ENCODE data around the gene GCN1. TPM values are rescaled to one million over a fixed set of nuclear protein-coding genes. Genes with fewer than 3 reads are reported as not detected.

Gene GCN1
- total RNA-seq, 6 donors from 2014 or later: 48.1 to 140 (median 69.6) TPM

DNA sequence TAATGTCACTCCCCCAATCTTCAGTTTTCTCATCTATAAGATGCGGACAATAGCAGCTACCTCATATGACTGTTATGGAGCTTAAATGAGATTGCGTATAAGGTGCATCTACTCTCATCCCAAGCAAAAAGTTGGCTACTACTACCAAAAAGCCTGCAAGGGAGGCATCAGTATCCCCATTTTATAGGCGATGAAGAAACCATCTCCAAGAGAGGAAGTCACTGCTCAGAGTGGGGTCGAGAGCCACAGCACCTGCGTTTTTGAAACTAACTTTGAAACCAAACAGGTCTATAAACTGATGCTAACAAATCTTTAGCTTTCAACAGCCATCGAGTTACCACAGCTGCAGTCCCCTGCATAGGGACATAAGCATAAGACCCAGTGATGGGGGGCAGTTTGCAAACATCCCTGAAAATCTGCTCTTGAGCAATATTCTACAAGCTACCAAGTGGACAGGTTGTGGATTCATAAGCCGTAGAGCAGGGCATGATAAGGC lies 3.5 kb downstream of the GCN1 start:
- TF ChIP-seq POLR2AphosphoS5 (IDR thresholded peaks at IDR 0.05) (no peak), EP300 (IDR thresholded peaks at IDR 0.05) (no peak), POLR2A (IDR thresholded peaks at IDR 0.05) (no peak)
- TF ChIP-seq, protein P1, sequence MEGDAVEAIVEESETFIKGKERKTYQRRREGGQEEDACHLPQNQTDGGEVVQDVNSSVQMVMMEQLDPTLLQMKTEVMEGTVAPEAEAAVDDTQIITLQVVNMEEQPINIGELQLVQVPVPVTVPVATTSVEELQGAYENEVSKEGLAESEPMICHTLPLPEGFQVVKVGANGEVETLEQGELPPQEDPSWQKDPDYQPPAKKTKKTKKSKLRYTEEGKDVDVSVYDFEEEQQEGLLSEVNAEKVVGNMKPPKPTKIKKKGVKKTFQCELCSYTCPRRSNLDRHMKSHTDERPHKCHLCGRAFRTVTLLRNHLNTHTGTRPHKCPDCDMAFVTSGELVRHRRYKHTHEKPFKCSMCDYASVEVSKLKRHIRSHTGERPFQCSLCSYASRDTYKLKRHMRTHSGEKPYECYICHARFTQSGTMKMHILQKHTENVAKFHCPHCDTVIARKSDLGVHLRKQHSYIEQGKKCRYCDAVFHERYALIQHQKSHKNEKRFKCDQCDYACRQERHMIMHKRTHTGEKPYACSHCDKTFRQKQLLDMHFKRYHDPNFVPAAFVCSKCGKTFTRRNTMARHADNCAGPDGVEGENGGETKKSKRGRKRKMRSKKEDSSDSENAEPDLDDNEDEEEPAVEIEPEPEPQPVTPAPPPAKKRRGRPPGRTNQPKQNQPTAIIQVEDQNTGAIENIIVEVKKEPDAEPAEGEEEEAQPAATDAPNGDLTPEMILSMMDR (IDR thresholded peaks at IDR 0.05): no peak
- ATAC-seq (ENCODE audit: low FRiP score in 2 of 2): no peak
- peaks cover 11 to 53% (median 29%) of the 10 kb centered on the region in 4 donors for H3K36me3 ChIP-seq

DNA sequence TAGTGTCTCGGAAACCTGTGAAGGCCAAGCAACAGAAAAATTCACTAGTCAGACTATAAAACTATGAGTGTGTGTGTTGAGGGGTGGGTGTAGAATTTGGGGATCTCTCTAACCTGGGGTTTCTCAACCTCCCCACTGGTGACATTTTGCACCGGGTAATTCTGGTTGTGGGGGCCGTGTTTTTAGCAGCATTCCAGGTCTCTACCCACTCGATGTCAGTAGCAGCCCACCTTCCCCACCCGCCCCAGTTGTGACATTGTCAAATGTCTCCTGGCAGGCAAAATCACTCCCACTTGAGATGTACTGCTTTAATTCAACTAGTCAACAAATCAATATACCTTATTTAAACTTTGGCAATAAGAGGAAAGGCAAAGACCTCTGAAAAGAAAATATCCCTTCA lies 4.1 kb downstream of the GCN1 start:
- no peak for ATAC-seq (ENCODE audit: low FRiP score in 2 of 2)
- no peak overlapping the region for H3K27ac ChIP-seq
- no peak for DNase-seq
- WGBS, 2 donors: 87 to 92% methylated on average over 5 of the region's 5 CpGs
- no peaks in the 10 kb centered on the region for H3K27me3 ChIP-seq
- TF ChIP-seq POLR2AphosphoS5 (IDR thresholded peaks at IDR 0.05) (no peak), POLR2A (IDR thresholded peaks at IDR 0.05) (no peak), EP300 (IDR thresholded peaks at IDR 0.05) (no peak)
- TF ChIP-seq, protein P1 (IDR thresholded peaks at IDR 0.05): no peak
- H3K4me3 ChIP-seq: no peak overlapping the region
- no peaks in the 10 kb centered on the region for H3K9me3 ChIP-seq
- H3K4me1 ChIP-seq: peaks cover 19 to 24% (median 23%) of the 10 kb centered on the region in 4 donors
- peaks cover 14 to 59% (median 33%) of the 10 kb centered on the region in 4 donors for H3K36me3 ChIP-seq

More for the DNA sequence above, 3.5 kb downstream of the GCN1 start:
- DNase-seq: no peak
- WGBS, 2 donors: 84 to 89% methylated on average over 7 of the region's 7 CpGs
- H3K4me3 ChIP-seq: no peak overlapping the region
- H3K4me1 ChIP-seq: peaks cover 19 to 30% (median 26%) of the 10 kb centered on the region in 4 donors
- H3K27ac ChIP-seq: no peak overlapping the region
- H3K27me3 ChIP-seq: no peaks in the 10 kb centered on the region
- no peaks in the 10 kb centered on the region for H3K9me3 ChIP-seq

DNA sequence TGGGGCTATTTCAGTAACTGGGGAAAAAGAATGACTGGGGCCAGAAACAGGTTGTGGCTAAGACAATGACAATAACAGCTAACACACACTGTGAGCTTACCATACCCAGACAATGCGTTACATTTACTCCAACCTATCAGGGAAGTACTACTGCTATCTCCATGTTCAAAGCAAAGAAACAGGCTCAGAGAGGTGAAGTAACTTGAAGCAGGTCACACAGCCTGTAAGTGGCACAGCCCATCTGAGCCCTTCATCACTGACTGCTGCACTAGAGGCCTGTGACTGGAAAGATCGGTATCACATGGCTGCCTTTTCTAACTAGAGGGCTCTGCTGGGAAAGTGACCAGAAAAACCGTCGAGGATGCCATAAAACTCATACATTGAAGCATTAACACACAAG lies 7.9 kb downstream of the GCN1 start:
- Histone ChIP-seq H3K27ac (no peak overlapping the region), H3K27me3 (no peaks in the 10 kb centered on the region), H3K9me3 (no peaks in the 10 kb centered on the region), H3K36me3 (peaks cover 35 to 92% (median 67%) of the 10 kb centered on the region in 4 donors), H3K4me1 (peaks cover 0 to 5% (median 2%) of the 10 kb centered on the region in 4 donors), H3K4me3 (no peak overlapping the region)
- no peak for TF ChIP-seq EP300 (IDR thresholded peaks at IDR 0.05)
- no peak for TF ChIP-seq POLR2A (IDR thresholded peaks at IDR 0.05)
- no peak for TF ChIP-seq POLR2AphosphoS5 (IDR thresholded peaks at IDR 0.05)
- TF ChIP-seq, protein P1 (IDR thresholded peaks at IDR 0.05): no peak
- ATAC-seq (ENCODE audit: low FRiP score in 2 of 2) (no peak), DNase-seq (no peak)
- 95% methylated on average over 4 of the region's 4 CpGs for WGBS, 2 donors

DNA sequence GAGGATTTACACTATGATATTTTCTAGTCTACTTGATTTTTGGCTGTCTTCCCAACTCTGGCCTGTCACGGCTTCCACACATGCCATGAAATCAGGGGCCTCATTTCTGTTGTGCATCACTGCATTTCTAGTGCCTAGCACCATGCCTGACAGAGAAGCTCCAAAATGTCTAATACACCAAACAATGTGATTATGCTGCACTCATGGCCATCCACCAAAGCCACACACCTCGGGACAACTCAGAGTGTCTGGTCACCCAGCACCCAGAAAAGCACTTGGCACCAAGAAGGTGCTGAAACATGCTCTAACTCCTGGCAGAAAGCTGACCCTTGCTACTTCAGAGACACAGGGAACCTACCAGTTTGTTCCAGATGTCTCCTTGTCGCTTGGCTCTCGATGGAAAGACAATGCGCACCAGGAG lies 11.3 kb downstream of the GCN1 start:
- Histone ChIP-seq H3K27ac (peak overlapping the region in 1 of 4 donors; percentile 40), H3K9me3 (no peaks in the 10 kb centered on the region)
- DNase-seq: no peak

More for the DNA sequence above, 11.3 kb downstream of the GCN1 start:
- Histone ChIP-seq H3K36me3 (peaks cover 38 to 94% (median 69%) of the 10 kb centered on the region in 4 donors), H3K27me3 (no peaks in the 10 kb centered on the region), H3K4me1 (peaks cover 0 to 5% (median 2%) of the 10 kb centered on the region in 4 donors), H3K4me3 (no peak overlapping the region)
- ATAC-seq (ENCODE audit: low FRiP score in 2 of 2): no peak
- WGBS, 2 donors: 84 to 92% methylated on average over 5 of the region's 5 CpGs
- TF ChIP-seq, protein P1 (IDR thresholded peaks at IDR 0.05): no peak
- no peak for TF ChIP-seq POLR2AphosphoS5 (IDR thresholded peaks at IDR 0.05)
- no peak for TF ChIP-seq EP300 (IDR thresholded peaks at IDR 0.05)
- TF ChIP-seq POLR2A (IDR thresholded peaks at IDR 0.05): no peak

Measured in upper lobe of left lung (tissue), 6 donors.